ENCODE results near the gene RPL12.

RPL12 gene

DNA sequence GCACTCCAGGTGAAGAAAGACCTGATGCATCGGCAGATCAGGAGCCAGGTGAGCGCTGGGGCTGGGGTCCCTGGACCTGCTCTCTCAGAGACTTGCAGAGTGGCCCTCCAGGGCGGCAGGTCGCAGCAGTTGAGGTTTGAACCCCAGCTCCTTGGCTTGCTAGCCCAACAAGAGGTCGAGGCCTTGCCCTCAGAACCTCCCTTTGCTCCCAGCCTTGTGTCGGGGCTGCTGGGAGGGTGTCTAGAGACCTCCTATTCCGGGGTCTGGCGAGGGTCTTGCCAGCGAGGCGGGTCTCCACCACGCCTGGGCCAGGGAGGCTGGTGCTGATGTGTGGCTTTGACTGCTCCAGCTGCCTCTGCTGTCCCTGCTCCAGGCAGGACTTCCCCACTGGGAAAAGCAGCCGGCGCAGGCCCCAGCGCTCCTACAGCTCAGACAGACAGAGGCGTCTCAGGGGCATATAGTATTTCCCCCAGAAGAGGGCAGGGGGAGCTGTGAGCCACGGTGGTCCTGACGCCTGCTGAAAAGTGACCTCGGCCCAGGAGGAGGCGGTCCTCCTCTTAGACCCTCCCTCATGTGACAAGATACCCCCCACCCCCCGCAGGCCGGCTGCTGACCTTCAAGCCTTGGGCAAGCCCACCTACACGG lies 38.4 kb upstream of the RPL12 start:
- no peak overlapping the region for H2AK5ac ChIP-seq (ENCODE audit: low read depth, low read length)
- H2BK12ac ChIP-seq (ENCODE audit: low read length) = no peak overlapping the region
- peak overlapping the region; percentile 71 for H3K9ac ChIP-seq (ENCODE audit: low read depth, low read length, poor library complexity)
- no peak overlapping the region for H3K18ac ChIP-seq (ENCODE audit: low read length)
- no peak overlapping the region for H2BK5ac ChIP-seq (ENCODE audit: low read length)
- no peak overlapping the region for H4K8ac ChIP-seq (ENCODE audit: low read depth, low read length)
- H3K4me1 ChIP-seq (ENCODE audit: control insufficient read depth in 2 of 2, insufficient read depth in 1 of 2, low read depth in 1 of 2, low read length in 2 of 2) = peaks cover 5 to 7% of the 10 kb centered on the region in 2 donors
- peak overlapping the region; percentile 43 for H2AFZ ChIP-seq (ENCODE audit: low read length)
- no peaks in the 10 kb centered on the region for H3K27me3 ChIP-seq (ENCODE audit: control insufficient read depth in 3 of 3, insufficient read depth in 3 of 3, low read depth in 1 of 3, low read length in 3 of 3)
- H3K36me3 ChIP-seq (replicated peaks in 1 of 2; ENCODE audit: control insufficient read depth in 2 of 2, insufficient read depth in 2 of 2, low read length in 2 of 2) = peaks cover 6 to 25% of the 10 kb centered on the region in 2 donors
- no peak overlapping the region for H3K4me3 ChIP-seq (ENCODE audit: low read length in 2 of 2)
- H2BK15ac ChIP-seq (ENCODE audit: low read length) = no peak overlapping the region
- no peaks in the 10 kb centered on the region for H3K9me3 ChIP-seq (replicated peaks in 1 of 2; ENCODE audit: control insufficient read depth in 2 of 2, insufficient read depth in 1 of 2, low read depth in 1 of 2, low read length in 2 of 2)
- H4K91ac ChIP-seq (ENCODE audit: low read depth, low read length, poor library complexity) = no peak overlapping the region
- no peak overlapping the region for H3K27ac ChIP-seq (replicated peaks; ENCODE audit: low read length)
- no peak overlapping the region for H3K23ac ChIP-seq (ENCODE audit: low read depth, low read length, poor library complexity)
- H3K79me1 ChIP-seq (ENCODE audit: low read depth, low read length) = no peaks in the 10 kb centered on the region
- no peak overlapping the region for H3K4me2 ChIP-seq (ENCODE audit: insufficient read depth, low read length, poor library complexity, severe bottlenecking)
- no peak overlapping the region for H2BK120ac ChIP-seq (ENCODE audit: low read depth, low read length)
- no peak overlapping the region for H3K14ac ChIP-seq (ENCODE audit: low read length)
- WGBS, 2 donors (ENCODE audit: extremely low coverage in 2 of 2, insufficient read length in 2 of 2, insufficient replicate concordance in 1 of 2) = no CpG with 5 or more reads among the region's 22 CpGs
- no peak overlapping the region for H3K4ac ChIP-seq (ENCODE audit: low read length)
- peak; percentile 39 for DNase-seq (ENCODE audit: low spot score)

DNA sequence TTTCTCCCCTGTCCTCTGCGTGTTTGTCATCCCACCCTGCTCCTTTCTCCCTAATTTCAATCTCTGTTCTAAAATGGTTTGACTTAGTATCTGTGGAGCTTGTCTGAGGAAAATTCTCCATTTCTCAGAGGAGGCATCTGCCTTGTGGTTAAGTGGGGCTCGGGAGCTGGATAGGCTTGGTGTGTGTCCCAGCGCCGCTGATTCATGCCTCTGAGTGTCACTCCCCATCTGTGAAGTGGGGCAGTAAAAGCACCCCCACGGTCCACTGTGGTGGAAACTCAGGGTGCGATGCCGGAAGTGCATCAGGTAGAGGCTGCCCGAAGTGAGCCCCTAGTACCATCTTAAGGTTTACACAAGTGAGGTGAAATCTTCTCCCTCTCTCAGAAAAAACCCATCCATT lies 37.7 kb upstream of the RPL12 start:
- no CpG with 5 or more reads among the region's 8 CpGs for WGBS, 2 donors (ENCODE audit: extremely low coverage in 2 of 2, insufficient read length in 2 of 2, insufficient replicate concordance in 1 of 2)
- H3K14ac ChIP-seq (ENCODE audit: low read length) = no peak overlapping the region

DNA sequence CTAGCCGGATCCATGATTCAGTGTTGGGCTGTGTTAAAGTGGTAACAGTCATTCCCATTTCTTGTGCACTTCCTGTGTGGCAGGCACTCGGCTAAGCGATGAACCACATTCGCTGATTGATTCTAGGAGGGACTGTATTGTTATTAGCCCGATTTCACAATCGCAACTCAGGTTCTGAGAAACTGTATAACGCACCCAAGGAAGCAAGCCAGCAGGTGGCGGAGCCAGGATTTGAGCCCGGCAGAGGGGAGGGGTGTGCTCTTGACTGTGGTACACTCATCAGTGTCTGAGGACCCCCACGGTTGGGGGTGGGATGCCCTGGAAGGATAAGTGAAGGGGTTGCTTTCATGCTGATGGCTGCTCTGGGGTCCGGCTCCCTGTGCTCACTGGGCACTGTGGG lies 34.8 kb upstream of the RPL12 start:
- H2AK5ac ChIP-seq (ENCODE audit: low read depth, low read length) = no peak overlapping the region
- WGBS, 2 donors (ENCODE audit: extremely low coverage in 2 of 2, insufficient read length in 2 of 2, insufficient replicate concordance in 1 of 2) = no CpG with 5 or more reads among the region's 11 CpGs
- DNase-seq (ENCODE audit: low spot score) = no peak
- no peak overlapping the region for H4K91ac ChIP-seq (ENCODE audit: low read depth, low read length, poor library complexity)
- H2BK120ac ChIP-seq (ENCODE audit: low read depth, low read length) = no peak overlapping the region
- no peak overlapping the region for H3K14ac ChIP-seq (ENCODE audit: low read length)
- no peak overlapping the region for H3K9ac ChIP-seq (ENCODE audit: low read depth, low read length, poor library complexity)
- no peak overlapping the region for H3K23ac ChIP-seq (ENCODE audit: low read depth, low read length, poor library complexity)
- no peak overlapping the region for H2BK12ac ChIP-seq (ENCODE audit: low read length)
- H2BK5ac ChIP-seq (ENCODE audit: low read length) = no peak overlapping the region
- no peak overlapping the region for H3K4me2 ChIP-seq (ENCODE audit: insufficient read depth, low read length, poor library complexity, severe bottlenecking)
- peaks cover 0 to 28% of the 10 kb centered on the region in 2 donors for H3K36me3 ChIP-seq (replicated peaks in 1 of 2; ENCODE audit: control insufficient read depth in 2 of 2, insufficient read depth in 2 of 2, low read length in 2 of 2)
- no peak overlapping the region for H4K8ac ChIP-seq (ENCODE audit: low read depth, low read length)
- no peaks in the 10 kb centered on the region for H3K9me3 ChIP-seq (replicated peaks in 1 of 2; ENCODE audit: control insufficient read depth in 2 of 2, insufficient read depth in 1 of 2, low read depth in 1 of 2, low read length in 2 of 2)
- H3K4ac ChIP-seq (ENCODE audit: low read length) = no peak overlapping the region
- H2BK15ac ChIP-seq (ENCODE audit: low read length) = no peak overlapping the region
- H3K4me3 ChIP-seq (ENCODE audit: low read length in 2 of 2) = peak overlapping the region in 1 of 2 donors; percentile 1
- peaks cover 0 to 2% of the 10 kb centered on the region in 2 donors for H3K4me1 ChIP-seq (ENCODE audit: control insufficient read depth in 2 of 2, insufficient read depth in 1 of 2, low read depth in 1 of 2, low read length in 2 of 2)
- H3K79me1 ChIP-seq (ENCODE audit: low read depth, low read length) = no peaks in the 10 kb centered on the region
- H3K27ac ChIP-seq (replicated peaks; ENCODE audit: low read length) = no peak overlapping the region
- no peak overlapping the region for H2AFZ ChIP-seq (ENCODE audit: low read length)
- H3K18ac ChIP-seq (ENCODE audit: low read length) = no peak overlapping the region
- no peaks in the 10 kb centered on the region for H3K27me3 ChIP-seq (ENCODE audit: control insufficient read depth in 3 of 3, insufficient read depth in 3 of 3, low read depth in 1 of 3, low read length in 3 of 3)

More for the DNA sequence above, 37.7 kb upstream of the RPL12 start:
- no peak overlapping the region for H4K91ac ChIP-seq (ENCODE audit: low read depth, low read length, poor library complexity)
- H3K36me3 ChIP-seq (replicated peaks in 1 of 2; ENCODE audit: control insufficient read depth in 2 of 2, insufficient read depth in 2 of 2, low read length in 2 of 2) = peaks cover 3 to 23% of the 10 kb centered on the region in 2 donors
- no peak overlapping the region for H2AFZ ChIP-seq (ENCODE audit: low read length)
- H2AK5ac ChIP-seq (ENCODE audit: low read depth, low read length) = no peak overlapping the region
- no peaks in the 10 kb centered on the region for H3K79me1 ChIP-seq (ENCODE audit: low read depth, low read length)
- H3K4me1 ChIP-seq (ENCODE audit: control insufficient read depth in 2 of 2, insufficient read depth in 1 of 2, low read depth in 1 of 2, low read length in 2 of 2) = peaks cover 5 to 7% of the 10 kb centered on the region in 2 donors
- DNase-seq (ENCODE audit: low spot score) = no peak
- H2BK15ac ChIP-seq (ENCODE audit: low read length) = no peak overlapping the region
- H2BK120ac ChIP-seq (ENCODE audit: low read depth, low read length) = no peak overlapping the region
- H3K9ac ChIP-seq (ENCODE audit: low read depth, low read length, poor library complexity) = no peak overlapping the region
- no peak overlapping the region for H3K18ac ChIP-seq (ENCODE audit: low read length)
- no peak overlapping the region for H3K23ac ChIP-seq (ENCODE audit: low read depth, low read length, poor library complexity)
- H3K4me2 ChIP-seq (ENCODE audit: insufficient read depth, low read length, poor library complexity, severe bottlenecking) = no peak overlapping the region
- no peak overlapping the region for H3K4ac ChIP-seq (ENCODE audit: low read length)
- no peaks in the 10 kb centered on the region for H3K27me3 ChIP-seq (ENCODE audit: control insufficient read depth in 3 of 3, insufficient read depth in 3 of 3, low read depth in 1 of 3, low read length in 3 of 3)
- H4K8ac ChIP-seq (ENCODE audit: low read depth, low read length) = no peak overlapping the region
- no peak overlapping the region for H3K27ac ChIP-seq (replicated peaks; ENCODE audit: low read length)
- no peak overlapping the region for H3K4me3 ChIP-seq (ENCODE audit: low read length in 2 of 2)
- H2BK5ac ChIP-seq (ENCODE audit: low read length) = no peak overlapping the region
- H3K9me3 ChIP-seq (replicated peaks in 1 of 2; ENCODE audit: control insufficient read depth in 2 of 2, insufficient read depth in 1 of 2, low read depth in 1 of 2, low read length in 2 of 2) = no peaks in the 10 kb centered on the region
- H2BK12ac ChIP-seq (ENCODE audit: low read length) = no peak overlapping the region

DNA sequence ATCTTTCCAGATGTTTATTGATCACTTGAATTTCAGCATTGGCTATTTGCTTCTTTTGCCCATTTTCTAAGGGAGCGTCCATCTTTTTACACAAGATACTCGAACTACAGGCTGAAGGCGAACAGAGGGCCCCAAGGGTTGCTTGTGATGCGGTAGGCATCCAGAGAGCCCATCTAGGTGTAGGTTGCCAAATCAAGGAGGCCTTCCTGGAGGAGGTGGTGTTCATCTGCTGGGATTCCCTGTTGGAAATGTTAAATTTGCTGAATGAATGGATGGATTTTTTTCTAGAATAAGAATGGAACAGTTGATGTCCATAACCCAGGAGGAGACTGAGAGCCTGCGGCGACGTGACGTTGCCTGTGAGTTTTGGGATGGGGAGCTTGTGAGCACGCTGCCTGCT lies 31.5 kb upstream of the RPL12 start:
- Histone ChIP-seq H3K23ac (ENCODE audit: low read depth, low read length, poor library complexity) (no peak overlapping the region), H3K9ac (ENCODE audit: low read depth, low read length, poor library complexity) (no peak overlapping the region), H4K91ac (ENCODE audit: low read depth, low read length, poor library complexity) (no peak overlapping the region), H3K4ac (ENCODE audit: low read length) (no peak overlapping the region), H3K18ac (ENCODE audit: low read length) (no peak overlapping the region), H2BK12ac (ENCODE audit: low read length) (no peak overlapping the region), H3K36me3 (replicated peaks in 1 of 2; ENCODE audit: control insufficient read depth in 2 of 2, insufficient read depth in 2 of 2, low read length in 2 of 2) (peaks cover 7 to 53% of the 10 kb centered on the region in 2 donors), H3K4me3 (ENCODE audit: low read length in 2 of 2) (no peak overlapping the region), H3K4me2 (ENCODE audit: insufficient read depth, low read length, poor library complexity, severe bottlenecking) (no peak overlapping the region), H3K27ac (replicated peaks; ENCODE audit: low read length) (no peak overlapping the region), H2BK5ac (ENCODE audit: low read length) (no peak overlapping the region), H3K9me3 (replicated peaks in 1 of 2; ENCODE audit: control insufficient read depth in 2 of 2, insufficient read depth in 1 of 2, low read depth in 1 of 2, low read length in 2 of 2) (no peaks in the 10 kb centered on the region), H3K27me3 (ENCODE audit: control insufficient read depth in 3 of 3, insufficient read depth in 3 of 3, low read depth in 1 of 3, low read length in 3 of 3) (no peaks in the 10 kb centered on the region), H2AFZ (ENCODE audit: low read length) (no peak overlapping the region), H3K4me1 (ENCODE audit: control insufficient read depth in 2 of 2, insufficient read depth in 1 of 2, low read depth in 1 of 2, low read length in 2 of 2) (no peaks in the 10 kb centered on the region), H3K14ac (ENCODE audit: low read length) (no peak overlapping the region), H2AK5ac (ENCODE audit: low read depth, low read length) (no peak overlapping the region), H4K8ac (ENCODE audit: low read depth, low read length) (no peak overlapping the region), H2BK15ac (ENCODE audit: low read length) (no peak overlapping the region), H2BK120ac (ENCODE audit: low read depth, low read length) (no peak overlapping the region), H3K79me1 (ENCODE audit: low read depth, low read length) (no peaks in the 10 kb centered on the region)
- DNase-seq (ENCODE audit: low spot score) = no peak
- no CpG with 5 or more reads among the region's 9 CpGs for WGBS, 2 donors (ENCODE audit: extremely low coverage in 2 of 2, insufficient read length in 2 of 2, insufficient replicate concordance in 1 of 2)
